HG02943 (cell line): Measurements from ENCODE around the gene MYBBP1A.

Experiments
- ATAC-seq: cut with Tn5 transposase; IDR thresholded peaks from one replicate; pipeline ENCODE4 v1.9.1; 2021; ENCODE audit warnings: mild to moderate bottlenecking, low read depth, moderate library complexity; ENCODE audit not compliant: unreplicated experiment

MYBBP1A gene

GRCh38 chr17:4573115-4573514 is 17.9 kb upstream of the MYBBP1A start:
- ATAC-seq = no peak

GRCh38 chr17:4572131-4572530 is 16.9 kb upstream of the MYBBP1A start:
- ATAC-seq = no peak

GRCh38 chr17:4569591-4569990 is 14.4 kb upstream of the MYBBP1A start:
- no peak for ATAC-seq

DNA sequence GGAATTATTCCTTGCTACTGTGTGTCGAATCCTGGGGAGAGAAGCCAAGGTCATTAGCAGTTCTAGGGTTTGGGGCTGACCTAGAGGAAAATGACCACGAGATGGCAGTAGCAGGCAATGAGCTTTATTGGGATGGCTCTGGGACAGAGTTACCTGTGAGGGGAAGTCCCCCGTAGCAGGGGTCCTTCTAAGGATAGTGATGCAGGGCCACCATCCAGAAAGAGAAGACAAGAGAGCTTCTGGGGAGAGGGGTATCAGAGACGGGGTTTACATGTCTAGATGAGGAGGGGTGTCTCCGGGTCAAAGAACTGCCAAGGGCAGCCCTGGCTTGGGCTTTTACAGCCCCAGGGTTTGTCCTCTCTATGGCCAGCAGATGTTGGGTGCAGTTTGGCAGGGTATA is 11.6 kb upstream of the MYBBP1A start:
- no peak for ATAC-seq

DNA sequence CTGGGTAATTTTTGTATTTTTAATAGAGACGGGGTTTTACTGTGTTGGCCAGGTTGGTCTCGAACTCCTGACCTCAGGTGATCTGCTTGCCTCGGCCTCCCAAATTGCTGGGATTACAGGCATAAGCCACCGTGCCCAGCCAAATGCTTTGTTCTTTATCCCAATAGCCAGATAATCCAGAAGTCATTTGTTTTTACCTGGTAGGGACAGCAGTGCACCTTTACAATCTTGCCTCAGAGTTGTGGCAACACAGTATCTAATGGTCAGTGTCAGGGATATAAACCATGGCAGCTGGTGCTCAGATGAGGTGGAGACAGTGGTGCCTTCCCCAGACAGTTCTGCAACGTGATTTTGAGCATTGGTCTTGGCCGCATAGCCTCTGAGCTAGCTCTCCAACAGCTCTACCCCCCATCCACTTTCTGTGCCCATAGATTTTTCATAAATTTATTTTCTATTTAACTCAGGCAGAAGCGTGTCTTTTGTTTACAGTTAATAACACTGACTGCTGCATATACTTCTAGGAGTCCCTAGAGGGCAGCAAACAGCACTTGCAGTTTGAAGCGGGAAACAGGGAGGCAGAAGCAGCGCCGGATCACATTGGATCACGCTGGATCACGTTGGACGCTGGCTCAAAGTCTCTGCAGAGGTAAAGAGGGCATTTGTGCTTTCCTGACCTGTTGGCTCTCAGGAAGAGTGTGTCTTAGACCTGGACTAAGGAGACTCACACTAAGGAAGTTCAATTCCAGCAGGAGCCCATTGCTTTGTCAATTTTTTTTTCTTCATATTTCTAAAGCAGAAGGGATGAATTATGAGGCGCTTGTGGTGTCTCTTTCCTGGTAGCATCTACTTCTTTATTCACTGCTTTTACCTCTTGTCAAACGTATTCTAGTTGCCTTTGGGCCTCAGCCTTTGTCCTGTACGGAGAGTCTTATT is 10.3 kb upstream of the MYBBP1A start:
- no peak for ATAC-seq

DNA sequence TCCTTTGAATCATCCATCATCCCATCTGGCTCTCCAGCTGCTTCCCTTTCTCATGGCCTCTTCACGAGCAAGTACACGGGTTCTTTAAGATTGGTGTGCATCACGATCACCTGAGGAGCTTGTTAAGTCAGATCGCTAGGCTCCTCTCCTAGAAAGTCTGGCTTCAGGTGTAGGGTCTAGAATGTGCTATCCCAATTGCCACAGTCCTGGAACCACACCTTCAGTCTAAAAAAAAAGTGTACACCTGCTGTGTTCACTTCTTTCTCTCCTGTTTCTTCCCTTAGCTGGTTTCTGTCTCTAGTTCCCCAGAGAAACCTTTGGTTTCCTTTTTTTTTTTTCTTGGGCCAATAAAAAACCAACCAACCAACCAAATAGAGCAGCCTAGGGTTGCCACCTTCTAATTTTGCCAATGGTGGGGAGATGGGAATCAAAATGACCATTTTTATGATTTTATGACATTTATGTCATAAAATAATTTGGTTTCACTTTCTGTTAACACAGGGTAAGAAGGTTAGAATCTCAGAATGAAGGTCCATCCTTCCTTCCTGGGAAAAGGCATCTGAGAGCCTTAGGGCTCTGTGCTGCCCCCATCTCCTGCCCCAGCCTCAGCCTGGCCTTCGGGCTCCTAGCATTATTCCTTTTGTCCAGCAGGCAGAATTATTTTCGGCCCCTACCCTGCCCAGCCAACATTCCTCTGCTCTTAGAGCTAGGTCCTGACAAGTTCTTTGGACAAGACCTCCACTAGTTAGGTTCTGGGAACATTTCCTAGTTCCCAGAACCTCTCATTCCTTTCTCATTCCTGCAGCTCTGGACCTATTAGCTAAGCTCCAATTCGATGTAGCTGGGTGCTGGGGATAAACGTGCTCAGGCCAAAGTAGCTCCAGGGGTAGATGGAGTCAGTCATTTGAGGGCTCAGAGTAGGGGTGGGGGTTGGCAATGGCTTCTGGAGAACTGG is 7.1 kb upstream of the MYBBP1A start:
- ATAC-seq = no peak

DNA sequence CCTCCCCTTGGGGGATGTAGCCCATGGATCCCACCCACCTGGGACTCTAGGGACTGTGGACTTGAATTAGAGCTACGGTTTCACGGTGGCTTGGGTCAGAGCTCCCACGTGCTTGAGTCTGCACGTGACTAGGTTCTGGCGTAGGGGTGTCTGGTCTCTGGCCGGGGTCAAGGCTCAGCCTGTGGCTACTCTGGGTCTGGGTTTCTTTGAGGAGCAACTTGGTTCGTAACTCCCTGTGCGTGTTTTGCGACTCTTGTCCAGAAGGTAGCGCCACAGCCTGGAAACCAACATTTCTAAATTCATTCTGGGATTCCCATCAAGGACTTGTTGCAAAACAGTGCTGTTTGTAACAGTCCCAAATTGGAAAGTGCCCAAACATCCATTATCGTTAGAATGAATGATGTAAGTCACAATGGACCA is 5.7 kb upstream of the MYBBP1A start:
- ATAC-seq = no peak

DNA sequence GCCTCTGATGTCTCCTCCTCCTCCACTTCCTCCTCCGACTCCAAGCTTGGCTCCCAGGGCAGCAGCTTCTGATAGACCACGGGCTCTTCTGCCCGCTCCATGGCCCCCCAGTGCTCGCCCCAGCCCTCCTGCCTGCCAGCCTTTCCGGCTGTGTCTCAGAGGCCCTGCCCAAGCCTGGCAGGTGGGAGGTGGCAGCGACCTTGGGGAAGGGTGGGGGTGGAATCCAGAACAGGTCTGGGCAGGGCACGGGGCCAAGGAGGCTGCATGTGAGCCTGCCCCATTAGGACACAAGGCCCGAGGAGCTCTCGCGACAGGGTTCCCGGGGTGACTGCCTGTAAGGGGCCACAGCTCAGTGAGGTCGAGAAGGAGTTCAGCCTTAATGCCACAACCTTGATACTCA is 5.2 kb upstream of the MYBBP1A start, which contains the start of gene GGT6:
Gene GGT6, minus strand, starts transcription at position 157 of the 400 bp plus-strand sequence. Its CDS starts 56 bp downstream, at position 101.
- ATAC-seq = no peak

DNA sequence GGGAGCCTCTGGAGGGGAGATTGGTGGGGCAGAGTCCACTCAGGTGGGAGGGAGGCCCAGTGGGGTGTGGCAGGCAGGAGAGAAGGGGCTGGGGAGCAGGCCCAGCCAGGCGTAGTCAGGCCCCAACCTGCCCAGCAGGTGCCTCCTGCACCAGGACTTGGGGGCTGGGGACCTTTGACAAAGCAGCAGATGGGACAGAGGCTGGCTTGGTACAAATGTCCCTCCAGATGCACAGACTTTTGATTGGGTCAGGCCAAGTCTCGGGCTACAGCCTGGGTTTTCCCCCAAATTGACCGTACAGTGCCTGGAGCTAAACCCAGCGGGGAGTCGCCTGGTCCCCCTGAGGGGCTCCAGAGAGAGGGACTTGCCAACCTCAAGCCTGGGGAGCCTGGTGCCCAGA is 4.8 kb upstream of the MYBBP1A start:
- no peak for ATAC-seq

GRCh38 chr17:4559139-4559791 is 4.1 kb upstream of the MYBBP1A start:
- ATAC-seq = no peak

DNA sequence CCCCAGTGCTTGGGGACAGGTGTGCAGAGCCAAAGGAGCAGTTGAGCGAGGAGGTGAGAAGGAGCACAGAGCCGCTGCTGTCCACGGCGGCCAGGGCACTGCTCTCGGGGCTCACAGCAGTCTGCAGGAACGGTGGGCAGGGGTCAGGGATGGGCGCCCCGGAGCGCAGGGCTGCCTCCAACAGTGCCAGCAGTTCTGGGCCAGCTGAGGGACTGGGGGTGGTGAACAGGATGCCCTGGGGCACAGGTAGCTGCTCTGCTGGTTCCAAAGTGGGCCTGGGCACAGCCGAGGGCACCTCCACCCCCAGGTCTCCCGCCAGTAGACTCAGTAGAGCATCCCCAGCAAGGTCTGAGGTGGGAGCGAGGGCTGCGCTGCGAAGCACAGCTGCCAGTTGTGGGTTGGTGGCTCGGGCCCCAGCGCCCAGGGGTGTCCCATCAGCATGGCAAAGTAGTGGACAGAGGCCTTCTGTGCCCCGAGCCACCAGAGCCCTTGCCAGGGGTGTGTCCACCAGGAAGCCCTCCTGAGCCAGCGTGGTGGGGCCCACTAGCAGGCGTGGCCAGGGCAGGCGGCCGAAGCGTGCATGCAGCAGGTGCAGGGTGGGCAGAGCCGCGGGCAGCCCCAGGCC is 3.3 kb upstream of the MYBBP1A start:
- no peak for ATAC-seq

DNA sequence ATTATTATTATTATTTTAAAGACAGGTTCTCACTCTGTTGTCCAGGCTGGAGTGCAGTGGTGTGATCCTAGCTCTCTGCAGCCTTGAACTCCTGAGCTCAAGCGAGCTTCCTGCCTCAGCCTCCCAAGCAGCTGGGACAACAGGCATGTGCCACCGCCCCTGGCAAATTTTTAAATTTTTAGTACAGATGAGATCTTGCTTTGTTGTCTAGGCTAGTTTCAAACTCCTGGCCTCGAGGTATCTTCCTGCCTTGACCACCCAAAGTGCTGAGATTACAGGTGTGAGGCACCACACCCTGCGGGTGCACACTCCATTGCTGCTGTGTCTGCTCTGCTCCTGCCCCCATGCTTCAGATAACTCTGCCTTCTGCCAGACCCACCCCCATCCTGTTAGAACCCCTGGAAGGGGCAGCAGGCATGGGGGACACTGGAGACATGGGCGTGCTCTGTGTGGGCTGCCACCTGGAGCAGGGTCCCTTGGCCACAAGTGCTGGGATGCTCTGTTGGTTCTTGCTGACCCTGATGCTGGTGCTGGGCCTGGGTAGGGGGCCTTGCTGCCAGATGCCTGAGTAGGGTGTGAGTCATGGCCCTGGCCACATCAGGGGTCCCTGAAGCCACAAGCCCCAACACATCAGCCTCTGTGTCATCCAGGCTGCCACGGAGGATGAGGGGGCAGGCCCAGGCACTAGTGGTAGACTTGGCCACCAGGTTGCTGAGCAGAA is 2.6 kb upstream of the MYBBP1A start:
- no peak for ATAC-seq

GRCh38 chr17:4556996-4557395 is 1.8 kb upstream of the MYBBP1A start:
- no peak for ATAC-seq

DNA sequence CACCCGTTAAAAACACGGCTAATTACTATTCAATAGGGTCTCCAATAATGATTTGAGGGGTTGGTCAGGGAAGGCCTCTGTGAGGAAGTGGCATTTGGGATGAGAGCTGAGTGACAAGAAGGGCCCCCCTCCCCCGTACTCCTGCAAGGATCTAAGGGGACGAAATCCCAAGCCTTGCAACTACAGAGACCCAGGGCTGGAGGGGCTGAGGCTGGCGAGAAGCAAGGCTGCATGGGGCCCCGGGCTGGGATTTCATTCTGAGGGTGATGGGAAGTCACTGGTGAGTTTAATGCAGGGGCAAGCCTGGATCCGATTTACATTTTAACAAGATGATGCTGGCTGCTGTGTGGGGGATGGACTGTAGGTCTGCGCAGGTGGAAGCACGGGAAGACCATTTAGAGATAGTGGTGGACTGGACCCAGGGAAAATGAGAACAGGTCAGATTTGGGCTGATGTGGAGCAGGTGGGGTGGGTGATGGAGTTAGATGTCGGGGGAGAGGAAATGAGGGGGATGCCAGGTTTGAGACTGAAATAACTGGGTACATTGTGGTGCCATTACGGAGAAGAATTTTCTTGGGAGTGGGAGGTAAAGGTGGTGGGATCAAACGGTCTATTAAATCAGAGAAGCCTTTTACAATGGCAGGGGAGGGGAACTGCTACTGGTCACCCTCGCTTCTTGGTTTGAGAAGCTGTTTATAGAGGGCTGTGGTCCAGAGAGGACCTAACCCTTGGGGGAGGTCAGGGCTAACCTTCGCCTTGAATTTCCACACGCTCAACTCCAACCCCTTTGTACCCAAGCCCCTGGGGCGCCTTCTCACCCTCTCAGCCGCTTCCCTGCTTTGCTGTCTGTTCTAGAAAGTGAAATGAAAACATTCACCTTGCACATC is 932 bp upstream of the MYBBP1A start:
- no peak for ATAC-seq

DNA sequence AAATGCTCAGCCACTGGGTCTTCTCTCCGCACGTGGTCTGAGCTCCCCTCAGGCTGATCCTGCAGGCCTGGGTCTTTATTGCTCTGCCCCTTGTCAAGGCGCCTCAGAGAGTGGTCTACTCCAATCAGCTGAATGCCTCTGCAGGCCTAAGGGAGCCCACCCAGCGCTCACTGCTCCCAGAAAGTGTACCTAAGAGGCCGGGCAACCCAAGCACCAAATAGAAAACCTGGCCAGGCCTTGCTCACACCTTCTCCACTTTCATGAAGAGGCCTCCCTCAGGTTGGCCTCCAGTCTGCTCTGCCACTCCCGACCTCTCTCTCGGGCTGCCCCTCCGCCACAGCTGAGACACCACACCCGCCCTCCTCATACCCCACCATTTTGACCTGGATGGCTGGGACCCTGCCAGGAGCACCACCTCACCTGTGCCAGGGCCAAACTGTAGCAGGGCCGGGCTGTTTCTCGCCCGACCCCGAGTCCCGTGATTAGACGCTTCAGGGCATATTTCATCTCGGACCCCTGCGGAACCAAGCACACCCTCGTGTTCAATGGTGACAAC is 665 bp downstream of the MYBBP1A start:
- no peak for ATAC-seq

- ATAC-seq = no peak
Measured at GRCh38 chr17:4553669-4554068, 1.5 kb downstream of the MYBBP1A start.

DNA sequence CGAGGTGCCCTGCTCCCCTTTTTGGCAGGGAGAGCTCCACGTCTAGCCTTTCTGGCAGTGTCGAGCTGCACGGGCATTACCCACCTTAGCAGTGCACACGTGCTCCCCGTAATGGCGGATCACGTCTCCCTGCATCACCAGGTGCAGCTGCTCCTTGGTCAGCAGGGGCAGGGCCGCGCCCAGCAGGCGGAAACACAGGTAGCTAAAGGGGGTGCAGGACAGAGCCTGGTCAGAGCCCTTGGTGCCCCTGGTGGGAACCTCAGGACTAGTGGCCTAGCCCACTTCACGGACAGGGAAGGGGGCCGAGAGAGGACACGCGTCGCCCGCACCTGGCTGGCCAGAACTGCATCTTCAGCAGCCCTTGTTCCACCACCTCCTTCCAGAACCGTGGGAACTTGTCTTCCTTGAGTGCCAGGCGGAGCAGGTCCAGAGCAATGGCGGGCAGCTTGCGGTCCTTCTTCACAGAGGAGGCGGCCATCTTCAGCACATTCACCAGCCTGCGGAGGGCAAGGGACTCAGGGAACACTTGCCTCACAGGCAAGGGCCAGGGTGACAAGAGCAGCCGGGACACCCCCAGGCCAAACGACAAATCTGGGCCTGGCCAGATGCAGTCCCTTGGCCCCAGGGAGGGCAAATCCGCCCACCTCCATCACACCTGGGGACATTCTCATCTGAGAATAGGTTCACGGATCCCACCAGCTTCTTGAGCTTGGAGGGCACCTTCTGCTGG is 3.2 kb downstream of the MYBBP1A start:
- ATAC-seq = no peak

DNA sequence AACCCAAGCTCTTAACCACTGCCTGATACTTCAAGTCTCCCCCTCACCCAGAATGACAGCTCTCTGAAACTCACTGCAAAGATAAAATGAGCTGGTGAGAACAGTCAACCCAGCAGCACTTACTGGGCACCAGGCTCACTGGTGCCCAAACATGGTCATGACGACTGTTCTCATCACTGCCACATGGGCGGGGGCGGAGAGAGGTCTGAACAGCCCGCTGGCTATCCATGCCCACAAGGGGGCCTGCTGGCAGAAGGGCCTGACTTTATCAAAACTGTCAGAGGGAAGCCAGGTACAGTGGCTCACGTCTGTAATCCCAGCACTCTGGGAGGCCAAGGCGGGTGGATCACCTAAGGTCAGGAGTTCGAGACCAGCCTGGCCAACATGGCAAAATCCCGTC is 4.0 kb downstream of the MYBBP1A start:
- no peak for ATAC-seq
